Left ventricle myocardium inferior (tissue), 1 donor: ENCODE data around the gene PLEKHJ1. TPM values are rescaled to one million over a fixed set of nuclear protein-coding genes. Genes with fewer than 3 reads are reported as not detected.
A peak's percentile ranks its signal among the peaks of the same experiment; 100 is the strongest.

Experiments
- DNase-seq: peaks from one replicate; pipeline ENCODE4 v3.0.0-alpha.2; 2020
- H3K27ac ChIP-seq: fragments of 200-600 bp; replicated peaks from 2 replicates; pipeline ENCODE4 v1.8.0; 2021
- H3K27me3 ChIP-seq: fragments of 200-600 bp; 2 replicates; pipeline ENCODE4 v1.8.0; 2021; ENCODE audit warnings: low read depth
- H3K36me3 ChIP-seq: fragments of 200-600 bp; 2 replicates; pipeline ENCODE4 v1.8.0; 2021
- H3K4me1 ChIP-seq: fragments of 200-600 bp; 2 replicates; pipeline ENCODE4 v1.8.0; 2021
- H3K4me3 ChIP-seq: fragments of 200-600 bp; 2 replicates; pipeline ENCODE4 v1.8.0; 2021; ENCODE audit warnings: mild to moderate bottlenecking, moderate library complexity
- H3K9me3 ChIP-seq: fragments of 200-600 bp; replicated peaks from 2 replicates; pipeline ENCODE4 v1.8.0; 2021
- CTCF ChIP-seq: fragments of 200-600 bp; IDR thresholded peaks from 2 replicates; pipeline ENCODE4 v1.8.0; 2021; ENCODE audit warnings: antibody characterized with exemption, mild to moderate bottlenecking, borderline replicate concordance
- intact Hi-C: fragments of 100-400 bp; cut with micrococcal nuclease; formaldehyde crosslinking; loops from one replicate; pipeline ENCODE4 v1.11.0; 2022
- total RNA-seq: library from RNA; stranded (reverse); fragmentation: NEBNext Ultra II Directional; extraction: Animal tissue kit (Norgen Biotek cat#: 25700); gene quantifications from one replicate; pipeline ENCODE4 v1.2.1, GENCODE V29; 2021
- donor health status: DM: no; HTN: yes; CAD: no; lungs with severe emphysema.

PLEKHJ1 gene
- total RNA-seq, 1 donor from 2014 or later, result 47.8 TPM

- Histone ChIP-seq H3K27me3 (peaks cover 59% of the 10 kb centered on the region), H3K4me3 (no peak overlapping the region), H3K36me3 (no peaks in the 10 kb centered on the region), H3K27ac (no peak overlapping the region), H3K4me1 (peaks cover 38% of the 10 kb centered on the region), H3K9me3 (no peaks in the 10 kb centered on the region)
- TF ChIP-seq CTCF, result no peak
- intact Hi-C loops, result no loop called here
- no peak for DNase-seq
Measured at GRCh38 chr19:2255112-2255845, 19.1 kb upstream of the PLEKHJ1 start.

GRCh38 chr19:2254064-2254872 lies 18.1 kb upstream of the PLEKHJ1 start:
- Histone ChIP-seq H3K36me3 (no peaks in the 10 kb centered on the region), H3K4me1 (peaks cover 42% of the 10 kb centered on the region), H3K27ac (no peak overlapping the region), H3K27me3 (peaks cover 69% of the 10 kb centered on the region), H3K4me3 (no peak overlapping the region), H3K9me3 (no peaks in the 10 kb centered on the region)
- peak; percentile 32 for TF ChIP-seq CTCF
- intact Hi-C loops, result no loop called here
- no peak for DNase-seq

GRCh38 chr19:2253106-2254063 lies 17.3 kb upstream of the PLEKHJ1 start:
- no peaks in the 10 kb centered on the region for H3K36me3 ChIP-seq
- peaks cover 73% of the 10 kb centered on the region for H3K27me3 ChIP-seq
- peak overlapping the region; percentile 35 for H3K4me3 ChIP-seq
- no peak overlapping the region for H3K27ac ChIP-seq
- H3K9me3 ChIP-seq, result no peaks in the 10 kb centered on the region
- intact Hi-C loops, result no loop called here
- peaks cover 42% of the 10 kb centered on the region for H3K4me1 ChIP-seq
- no peak for DNase-seq
- TF ChIP-seq CTCF, result no peak

DNA sequence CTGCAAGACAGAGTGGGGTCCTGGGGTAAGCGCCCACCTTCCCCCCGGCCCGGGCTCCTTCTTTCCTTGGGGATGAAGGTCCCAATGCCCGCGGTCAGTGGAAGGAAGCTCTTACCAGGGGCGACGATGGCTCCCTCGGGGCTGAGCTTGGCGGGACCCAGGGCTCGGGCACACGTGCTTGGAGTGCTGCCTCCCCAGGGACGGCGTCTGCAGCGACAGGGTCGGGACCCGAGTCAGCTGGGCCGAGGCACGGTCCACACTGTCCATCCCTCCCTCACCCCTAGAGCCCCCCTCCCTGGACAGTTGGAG lies 16.6 kb upstream of the PLEKHJ1 start:
- Histone ChIP-seq H3K27ac (no peak overlapping the region), H3K36me3 (peaks cover 4% of the 10 kb centered on the region), H3K9me3 (no peaks in the 10 kb centered on the region), H3K27me3 (peaks cover 73% of the 10 kb centered on the region), H3K4me3 (peak overlapping the region; percentile 35), H3K4me1 (peaks cover 42% of the 10 kb centered on the region)
- no peak for TF ChIP-seq CTCF
- no peak for DNase-seq
- intact Hi-C loops, result no loop called here
